Stomach (tissue), 9 donors: ENCODE data around the gene ANGEL1. TPM values are rescaled to one million over a fixed set of nuclear protein-coding genes. Genes with fewer than 3 reads are reported as not detected.

Experiments
- DNase-seq, 2 donors: peaks; one replicate each; pipeline versions ENCODE4 v3.0.0 to v3.0.0-alpha.2; 2013 to 2019
- H3K27ac ChIP-seq, 5 donors: fragments of 200-600 bp in 4 of 5; sonication (generic) in 4 of 5; one replicate each; pipeline ENCODE4 v1.5.1; 2013 to 2019; ENCODE audit warnings: mild to moderate bottlenecking in 1 of 5, moderate library complexity in 1 of 5
- H3K27me3 ChIP-seq, 3 donors: fragments of 200-600 bp; sonication (generic); one replicate each; pipeline ENCODE4 v1.5.1; 2017 to 2019; ENCODE audit warnings: mixed run types in 1 of 3
- H3K36me3 ChIP-seq, 4 donors: fragments of 200-600 bp; sonication (generic); 1 replicate in 3 of 4; 2 replicates in 1 of 4; pipeline ENCODE4 v1.5.1; 2016 to 2019
- H3K4me1 ChIP-seq, 4 donors: fragments of 200-600 bp; sonication (generic); one replicate each; pipeline ENCODE4 v1.5.1; 2016 to 2019
- H3K4me3 ChIP-seq, 4 donors: fragments of 200-600 bp; sonication (generic) in 3 of 4; one replicate each; pipeline ENCODE4 v1.5.1; 2016 to 2019; ENCODE audit warnings: mild to moderate bottlenecking in 1 of 4
- H3K9me3 ChIP-seq, 4 donors: fragments of 200-600 bp; sonication (generic); one replicate each; pipeline ENCODE4 v1.5.1; 2016 to 2019
- EP300 ChIP-seq: sonication (generic); formaldehyde crosslinking; IDR thresholded peaks from one replicate; pipeline ENCODE4 v1.6.1; 2017; ENCODE audit warnings: antibody characterized with exemption
- POLR2A ChIP-seq, 4 donors: fragments of 450-650 bp; IDR thresholded peaks; one replicate each; pipeline ENCODE4 v1.6.1; 2016; ENCODE audit warnings: antibody characterized with exemption in 4 of 4, control low read depth in 2 of 4, mild to moderate bottlenecking in 1 of 4, moderate library complexity in 1 of 4
- POLR2AphosphoS5 ChIP-seq, 3 donors: sonication (generic); formaldehyde crosslinking; IDR thresholded peaks; one replicate each; pipeline ENCODE4 v1.6.1; 2016; ENCODE audit warnings: antibody characterized with exemption in 3 of 3
- WGBS, 5 donors: extraction: QIAGEN DNeasy Blood & Tissue Kit in 3 of 5; methylation state at CpG; one replicate each; pipeline versions ENCODE4 v1.1.5 to v1.1.7; 2013 to 2018; 5-methylcytosine and 5-hydroxymethylcytosine counted together
- intact Hi-C: fragments of 100-400 bp; cut with DNase I; formaldehyde crosslinking; loops from one replicate; pipeline ENCODE4 v1.15.1; 2023; ENCODE audit warnings: low total_unique reads
- polyA plus RNA-seq, 3 donors: library from polyadenylated mRNA; stranded (reverse); fragments of 200-250 nt; gene quantifications; one replicate each; pipeline ENCODE4 v1.2.3, GENCODE V29; 2013
- total RNA-seq, 5 donors: library from RNA; depleted of rRNA; stranded (reverse); fragments of >200 nt; gene quantifications; one replicate each; pipeline versions ENCODE4 v1.1.0 to v1.2.3, GENCODE V29; 2014 to 2016
- TF ChIP-seq, protein P1 (sequence below), 7 experiments: fragments of 450-650 bp in 4 of 7; fragments of 200-600 bp in 3 of 7; sonication (generic) in 3 of 7; IDR thresholded peaks; one replicate each; pipeline ENCODE4 v1.5.1; 2016 to 2019; ENCODE audit warnings: antibody characterized with exemption in 7 of 7, control low read depth in 2 of 7, mild to moderate bottlenecking in 1 of 7
- donor health status: healthy with polysubstance abuse.
- donor health status: Bipolar disorder and iron deficiency.
- donor health status: healthy.

ANGEL1 gene
- total and polyA plus RNA-seq, 8 donors = 2.3 to 32.6 (median 12.7) TPM

DNA sequence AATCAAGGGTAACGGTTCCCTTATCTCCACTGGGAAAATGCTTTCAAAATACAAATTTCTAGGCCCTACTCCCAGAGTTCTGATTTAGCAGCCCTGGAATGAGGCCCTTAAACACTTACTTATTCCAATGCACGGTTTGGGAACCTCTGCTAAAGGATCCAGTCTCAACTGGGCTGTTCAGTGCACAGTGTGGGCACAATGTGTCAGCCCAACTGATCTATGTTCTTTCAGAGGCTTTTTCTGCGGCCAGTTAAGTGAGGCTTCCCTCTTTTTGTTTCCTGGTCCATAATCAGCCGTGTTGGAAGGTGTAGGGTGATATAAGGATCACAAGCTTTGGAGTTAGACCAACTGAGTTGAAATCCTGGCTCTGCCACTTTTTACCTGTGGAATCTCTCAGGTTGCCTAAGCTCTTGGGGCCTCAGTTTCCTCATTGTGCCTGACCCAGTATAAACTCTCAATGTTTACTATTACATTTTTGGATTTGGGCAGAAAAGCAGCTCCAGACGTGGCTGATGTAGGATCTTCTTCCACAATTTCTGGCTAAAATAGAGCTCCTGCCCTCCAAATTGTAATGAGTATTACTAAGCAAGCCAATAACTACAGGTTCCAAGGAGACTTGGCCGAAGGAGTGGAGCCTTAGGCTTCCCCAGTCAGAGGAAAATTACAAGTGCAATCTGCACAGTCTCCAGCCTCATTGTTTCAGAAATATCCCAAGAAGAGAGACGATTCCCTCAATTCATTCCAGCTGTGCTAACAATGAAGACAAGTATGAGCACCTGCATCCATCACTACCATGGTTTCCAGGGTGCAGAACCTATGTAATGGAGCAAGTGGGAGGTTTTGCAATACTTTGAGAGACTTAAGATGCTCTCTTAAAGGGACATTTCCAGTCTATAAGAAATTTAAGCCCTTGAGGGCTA is 2.3 kb upstream of the ANGEL1 start:
- H3K4me1 ChIP-seq = peaks cover 11 to 27% (median 19%) of the 10 kb centered on the region in 4 donors
- intact Hi-C loops = no loop called here
- TF ChIP-seq POLR2AphosphoS5 (IDR thresholded peaks at IDR 0.05) (no peak), POLR2A (IDR thresholded peaks at IDR 0.05) (no peak), EP300 (no peak)
- TF ChIP-seq, protein P1, sequence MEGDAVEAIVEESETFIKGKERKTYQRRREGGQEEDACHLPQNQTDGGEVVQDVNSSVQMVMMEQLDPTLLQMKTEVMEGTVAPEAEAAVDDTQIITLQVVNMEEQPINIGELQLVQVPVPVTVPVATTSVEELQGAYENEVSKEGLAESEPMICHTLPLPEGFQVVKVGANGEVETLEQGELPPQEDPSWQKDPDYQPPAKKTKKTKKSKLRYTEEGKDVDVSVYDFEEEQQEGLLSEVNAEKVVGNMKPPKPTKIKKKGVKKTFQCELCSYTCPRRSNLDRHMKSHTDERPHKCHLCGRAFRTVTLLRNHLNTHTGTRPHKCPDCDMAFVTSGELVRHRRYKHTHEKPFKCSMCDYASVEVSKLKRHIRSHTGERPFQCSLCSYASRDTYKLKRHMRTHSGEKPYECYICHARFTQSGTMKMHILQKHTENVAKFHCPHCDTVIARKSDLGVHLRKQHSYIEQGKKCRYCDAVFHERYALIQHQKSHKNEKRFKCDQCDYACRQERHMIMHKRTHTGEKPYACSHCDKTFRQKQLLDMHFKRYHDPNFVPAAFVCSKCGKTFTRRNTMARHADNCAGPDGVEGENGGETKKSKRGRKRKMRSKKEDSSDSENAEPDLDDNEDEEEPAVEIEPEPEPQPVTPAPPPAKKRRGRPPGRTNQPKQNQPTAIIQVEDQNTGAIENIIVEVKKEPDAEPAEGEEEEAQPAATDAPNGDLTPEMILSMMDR (IDR thresholded peaks at IDR 0.05) = no peak
- H3K9me3 ChIP-seq = no peaks in the 10 kb centered on the region
- 49 to 72% (median 63%) methylated on average over 7 of the region's 7 CpGs for WGBS, 5 donors
- no peak overlapping the region for H3K4me3 ChIP-seq
- no peak overlapping the region for H3K27ac ChIP-seq
- no peaks in the 10 kb centered on the region for H3K27me3 ChIP-seq
- DNase-seq = no peak
- no peaks in the 10 kb centered on the region for H3K36me3 ChIP-seq

DNA sequence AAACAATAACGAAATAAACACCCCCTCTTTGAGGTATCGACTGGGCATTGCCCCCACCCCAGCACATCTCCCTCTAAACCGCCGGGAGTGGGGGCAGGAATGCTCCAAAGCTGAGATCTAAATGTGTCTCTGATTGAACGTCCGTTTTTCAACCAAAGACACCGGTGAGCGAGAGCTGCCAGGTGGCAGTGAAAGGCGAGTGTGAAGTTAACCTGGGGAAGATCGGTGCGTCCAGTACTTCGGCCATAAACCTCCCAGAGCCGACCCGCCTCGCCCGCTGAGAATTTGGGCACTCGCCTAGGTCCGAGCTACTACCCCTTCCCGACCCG is 625 bp downstream of the ANGEL1 start:
- peak overlapping the region; percentile 78 to 90 (median 87) for H3K4me3 ChIP-seq
- 0 to 1% (median 1%) methylated on average over 18 to 20 of the region's 20 CpGs for WGBS, 5 donors
- no peaks in the 10 kb centered on the region for H3K27me3 ChIP-seq
- peaks cover 11 to 28% (median 19%) of the 10 kb centered on the region in 4 donors for H3K4me1 ChIP-seq
- no peaks in the 10 kb centered on the region for H3K9me3 ChIP-seq
- DNase-seq = no peak
- peaks cover 15 to 24% (median 22%) of the 10 kb centered on the region in 4 donors for H3K36me3 ChIP-seq
- intact Hi-C loops = no loop called here
- peak overlapping the region; percentile 88 to 95 (median 91) for H3K27ac ChIP-seq
- TF ChIP-seq POLR2A (IDR thresholded peaks at IDR 0.05) (no peak), POLR2AphosphoS5 (IDR thresholded peaks at IDR 0.05) (no peak), EP300 (no peak)
- TF ChIP-seq, protein P1 (IDR thresholded peaks at IDR 0.05) = no peak

DNA sequence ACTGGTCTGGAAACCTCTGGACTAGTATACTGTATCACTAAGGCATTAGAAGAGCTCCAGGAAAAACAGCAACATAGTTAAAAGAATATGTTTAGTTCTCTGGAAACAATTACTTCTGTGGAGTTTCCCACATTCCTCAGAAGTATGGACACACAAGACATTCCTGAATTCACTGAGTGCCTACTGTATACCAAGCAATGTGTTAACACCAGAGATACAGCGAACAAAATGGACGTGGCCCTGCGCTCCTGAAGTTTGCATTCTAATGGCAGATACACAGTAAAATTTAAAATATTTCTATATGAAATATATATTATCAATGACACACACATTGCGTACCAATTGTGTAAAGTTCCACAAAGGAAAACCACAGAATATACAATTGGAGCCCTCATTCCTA is 1.1 kb downstream of the ANGEL1 start:
- Histone ChIP-seq H3K27me3 (no peaks in the 10 kb centered on the region), H3K9me3 (no peaks in the 10 kb centered on the region), H3K27ac (peak overlapping the region in 4 of 5 donors; percentile 88 to 92 (median 91)), H3K4me3 (peak overlapping the region; percentile 78 to 90 (median 87)), H3K36me3 (peaks cover 20 to 29% (median 27%) of the 10 kb centered on the region in 4 donors), H3K4me1 (peaks cover 11 to 28% (median 19%) of the 10 kb centered on the region in 4 donors)
- no peak for DNase-seq
- WGBS, 5 donors = 24 to 50% (median 40%) methylated on average over 4 of the region's 4 CpGs
- TF ChIP-seq POLR2A (IDR thresholded peaks at IDR 0.05) (no peak), POLR2AphosphoS5 (IDR thresholded peaks at IDR 0.05) (no peak), EP300 (no peak)
- TF ChIP-seq, protein P1 (IDR thresholded peaks at IDR 0.05) = no peak
- intact Hi-C loops = no loop called here

DNA sequence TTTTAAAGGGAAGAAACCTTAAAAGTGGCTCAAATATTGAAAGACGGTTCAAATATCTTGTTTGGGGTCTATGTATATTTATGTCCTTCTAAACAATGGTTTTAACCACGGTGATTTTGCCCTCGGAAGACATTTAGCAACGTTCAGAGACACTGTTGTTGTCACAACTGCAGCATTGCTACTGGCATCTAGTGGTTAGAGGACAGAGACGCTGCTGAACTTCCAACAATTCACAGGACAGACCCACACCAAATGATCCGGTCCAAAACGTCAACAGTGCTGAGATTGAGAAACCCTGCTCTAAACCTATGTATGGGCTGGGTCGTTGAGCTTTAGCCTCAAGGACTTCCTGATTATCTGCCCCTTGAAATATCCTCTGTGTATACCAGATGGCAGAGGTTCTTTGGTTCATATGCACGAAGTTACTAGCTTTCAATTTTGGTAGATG is 1.7 kb downstream of the ANGEL1 start:
- Histone ChIP-seq H3K4me1 (peaks cover 11 to 30% (median 21%) of the 10 kb centered on the region in 4 donors), H3K27me3 (no peaks in the 10 kb centered on the region), H3K9me3 (no peaks in the 10 kb centered on the region), H3K4me3 (peak overlapping the region; percentile 78 to 90 (median 87)), H3K36me3 (peaks cover 22 to 34% (median 33%) of the 10 kb centered on the region in 4 donors), H3K27ac (peak overlapping the region; percentile 28 to 92 (median 91))
- TF ChIP-seq POLR2A (IDR thresholded peaks at IDR 0.05) = no peak
- no peak for TF ChIP-seq EP300
- TF ChIP-seq, protein P1 (IDR thresholded peaks at IDR 0.05) = no peak
- TF ChIP-seq POLR2AphosphoS5 (IDR thresholded peaks at IDR 0.05) = no peak
- DNase-seq = peak in 1 of 2 donors; percentile 60
- intact Hi-C loops = no loop called here
- 2 to 3% (median 2%) methylated on average over 9 of the region's 9 CpGs for WGBS, 5 donors
